Occipital lobe (tissue), 2 donors: Measurements from ENCODE around the gene LMO1. TPM values are rescaled to one million over a fixed set of nuclear protein-coding genes. Genes with fewer than 3 reads are reported as not detected.

Source experiments
- DNase-seq: peaks from one replicate; lab custom pipeline; 2025; lab: John Stamatoyannopoulos, UW
- total RNA-seq: library from RNA; depleted of rRNA; stranded (reverse); fragments of >200 nt; gene quantifications from one replicate; pipeline ENCODE4 v1.2.3, GENCODE V29; 2014

LMO1 gene
- total RNA-seq, 1 donor from 2014 or later = 1.9 TPM

DNA sequence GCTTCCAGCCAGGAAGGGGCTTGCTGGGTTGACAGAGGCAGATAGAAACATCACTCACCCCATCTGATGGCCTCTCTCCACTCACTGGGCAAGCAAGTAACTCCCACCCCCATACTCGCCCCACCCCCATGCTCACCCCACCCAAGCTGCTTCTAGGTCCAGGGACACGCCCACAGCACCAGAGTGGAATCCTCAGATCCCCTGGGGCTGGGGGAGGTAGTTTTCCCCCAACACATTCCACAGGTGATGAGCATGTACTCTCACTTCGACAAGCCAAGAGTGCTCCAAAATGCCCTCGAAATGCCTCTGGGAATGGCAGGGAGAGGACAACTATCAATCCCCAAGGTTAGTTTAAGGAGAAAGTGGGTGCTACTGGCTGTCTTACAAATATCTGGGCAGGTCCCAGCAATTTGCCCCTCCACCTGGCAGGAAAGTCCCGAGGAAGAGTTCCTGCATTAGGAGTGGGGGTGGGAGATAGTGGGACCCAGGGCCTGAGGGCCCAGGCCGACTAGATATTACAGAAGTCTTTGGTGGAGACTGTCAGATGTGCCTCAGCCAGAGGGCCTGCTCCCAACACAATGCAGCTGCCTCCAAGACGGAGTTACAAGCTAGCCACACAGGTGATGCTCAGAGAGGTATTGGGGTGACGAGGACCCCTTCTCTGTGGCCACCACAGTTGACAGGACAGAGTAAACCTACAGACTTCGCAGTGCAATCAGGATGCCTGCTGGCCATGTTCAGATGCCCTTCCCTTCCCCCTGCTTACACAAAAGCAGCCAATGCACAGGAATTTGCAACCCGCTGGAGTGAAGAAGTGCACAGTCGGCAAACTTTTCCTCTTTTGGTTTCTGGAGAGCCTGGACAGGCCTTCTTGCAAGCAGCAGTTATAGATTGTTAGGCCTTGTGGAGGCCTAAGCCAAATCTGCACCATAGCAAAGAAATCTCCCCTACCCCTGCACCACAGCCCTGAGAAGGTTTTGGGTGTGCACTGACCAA lies 2.9 kb upstream of the LMO1 start:
- no peak for DNase-seq

DNA sequence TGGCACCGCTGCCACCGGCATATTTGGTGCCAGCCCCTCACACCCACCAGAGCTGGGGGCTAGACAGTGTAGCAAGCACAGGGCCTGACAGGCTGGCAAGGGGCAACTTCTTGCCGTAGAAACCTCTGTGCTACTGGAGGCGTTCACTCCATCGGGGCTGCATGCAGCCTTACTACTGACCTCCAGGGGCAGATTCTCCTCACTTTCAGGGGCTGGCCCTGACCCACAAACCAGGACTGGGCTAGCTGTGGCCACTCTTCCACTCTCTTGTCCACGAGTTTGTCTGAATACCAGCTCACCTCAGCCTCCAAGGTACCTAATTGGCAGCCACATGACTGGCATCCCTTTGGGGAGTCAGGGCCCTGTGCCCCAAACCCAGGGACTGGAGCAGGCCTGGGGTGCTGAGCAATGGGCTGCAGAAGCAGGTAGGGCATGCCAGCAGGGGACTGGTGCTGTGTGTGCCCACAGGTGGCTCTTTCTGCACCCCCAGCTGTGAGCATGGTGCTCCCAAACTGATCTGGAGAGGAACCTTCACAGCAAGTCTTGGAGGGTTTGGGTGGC lies 2.1 kb upstream of the LMO1 start:
- no peak for DNase-seq

DNA sequence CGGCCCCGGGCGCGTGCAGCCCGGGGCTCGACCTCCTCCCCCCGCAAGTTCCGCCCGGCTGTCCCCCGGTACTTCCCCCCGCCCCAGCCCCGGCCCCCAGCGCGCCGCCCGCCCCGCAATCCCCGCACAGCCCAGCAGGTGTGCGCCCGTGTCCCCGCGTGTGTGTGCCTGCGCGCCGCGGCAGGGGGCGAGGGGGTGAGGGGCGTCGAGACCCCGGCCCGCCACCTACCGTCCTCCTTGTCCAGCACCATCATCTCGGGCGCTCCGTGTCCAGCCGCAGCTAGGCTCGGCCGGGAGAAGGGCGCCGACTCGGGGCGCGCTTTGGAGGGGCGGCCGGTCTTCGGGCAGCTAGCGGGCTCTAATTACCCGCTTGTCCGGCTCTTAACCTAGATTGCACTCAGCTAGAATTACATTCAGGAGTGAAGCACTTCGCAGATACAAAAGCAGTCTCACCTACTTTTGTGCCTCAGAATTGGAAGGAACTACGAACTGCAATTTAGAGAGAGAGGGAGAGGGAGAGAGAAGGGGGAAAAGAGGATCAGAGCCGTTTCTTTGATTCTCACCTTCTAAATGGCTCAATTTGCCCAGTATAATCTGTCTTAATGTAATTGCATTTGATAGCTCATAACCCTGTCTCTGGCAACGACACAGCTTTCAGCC lies 439 bp downstream of the LMO1 start:
- no peak for DNase-seq

DNA sequence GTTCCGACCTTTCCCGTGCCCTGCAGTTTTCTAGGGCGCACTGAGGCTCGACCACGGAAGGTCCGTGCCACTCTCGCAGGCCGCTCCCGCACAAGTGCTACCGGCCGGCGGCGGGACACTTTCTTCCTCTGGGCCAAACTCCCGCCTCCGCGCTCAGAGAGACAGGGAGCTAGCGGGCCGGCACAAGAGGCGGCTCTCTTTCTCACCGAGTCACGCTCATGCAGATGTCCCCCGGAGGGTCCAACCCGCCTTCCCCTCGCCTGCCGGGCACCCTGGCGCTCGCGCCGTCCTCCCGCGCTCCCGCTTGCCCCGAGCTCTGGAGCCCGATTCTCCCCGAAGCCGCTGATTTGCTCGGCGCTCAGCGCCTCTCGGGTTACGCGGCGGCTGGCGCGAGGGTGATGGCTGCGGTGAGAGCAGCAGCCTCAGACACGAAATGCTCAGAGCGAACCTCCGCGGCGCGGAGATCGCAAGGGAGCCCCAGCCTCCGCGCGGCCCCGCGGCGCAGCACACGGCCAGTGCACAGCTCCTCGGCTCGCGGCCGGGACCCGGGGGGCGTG lies 1.0 kb downstream of the LMO1 start:
- DNase-seq = no peak

DNA sequence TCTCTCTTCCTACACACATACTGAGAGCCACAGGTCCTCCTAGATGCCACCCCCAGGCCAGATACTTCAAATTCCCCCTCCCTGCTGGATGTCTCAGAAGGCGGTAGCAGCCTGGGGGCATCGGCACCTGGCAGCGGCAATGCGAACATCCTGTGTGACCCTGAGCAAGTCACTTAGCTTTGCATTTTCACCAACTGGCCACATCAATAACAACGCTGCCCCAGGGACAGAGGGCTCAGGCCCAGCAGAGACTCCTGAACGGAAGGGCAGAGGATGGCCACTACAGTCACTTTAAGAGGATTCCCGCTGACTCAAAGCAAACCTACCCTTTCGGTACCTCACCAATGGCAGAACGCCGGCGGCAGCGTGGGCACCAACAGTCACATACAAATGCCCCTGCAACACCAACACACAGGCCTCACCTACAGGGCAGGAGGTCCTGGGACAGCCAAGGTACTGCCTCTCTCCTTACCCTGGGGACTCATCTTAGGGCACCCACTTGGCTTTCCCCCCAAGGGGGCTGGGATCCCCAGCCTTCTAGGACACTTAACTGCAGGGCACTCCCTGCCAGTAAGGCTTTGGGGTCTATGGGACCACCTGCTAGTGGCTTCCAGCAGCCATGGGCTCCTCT lies 1.6 kb downstream of the LMO1 start:
- no peak for DNase-seq

DNA sequence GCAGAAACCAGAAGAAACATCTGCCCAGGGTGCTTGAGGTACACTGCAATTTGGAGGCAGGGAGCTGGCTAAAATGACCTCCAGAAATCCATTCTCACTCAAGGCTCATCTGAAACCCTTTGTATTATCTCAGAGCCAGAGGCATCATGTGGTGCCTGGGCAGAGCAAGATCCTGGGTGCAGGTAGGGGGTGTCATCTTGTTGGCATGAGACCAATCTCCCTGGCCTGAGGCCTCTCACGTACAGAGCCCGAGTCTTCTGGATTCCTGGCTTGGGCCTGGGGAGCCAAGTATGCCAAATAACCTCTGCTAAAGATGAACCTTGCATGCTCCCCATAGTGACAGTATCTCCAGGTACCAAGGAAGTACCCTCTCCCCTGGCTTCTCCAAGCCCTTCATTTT lies 2.4 kb downstream of the LMO1 start:
- DNase-seq = no peak

DNA sequence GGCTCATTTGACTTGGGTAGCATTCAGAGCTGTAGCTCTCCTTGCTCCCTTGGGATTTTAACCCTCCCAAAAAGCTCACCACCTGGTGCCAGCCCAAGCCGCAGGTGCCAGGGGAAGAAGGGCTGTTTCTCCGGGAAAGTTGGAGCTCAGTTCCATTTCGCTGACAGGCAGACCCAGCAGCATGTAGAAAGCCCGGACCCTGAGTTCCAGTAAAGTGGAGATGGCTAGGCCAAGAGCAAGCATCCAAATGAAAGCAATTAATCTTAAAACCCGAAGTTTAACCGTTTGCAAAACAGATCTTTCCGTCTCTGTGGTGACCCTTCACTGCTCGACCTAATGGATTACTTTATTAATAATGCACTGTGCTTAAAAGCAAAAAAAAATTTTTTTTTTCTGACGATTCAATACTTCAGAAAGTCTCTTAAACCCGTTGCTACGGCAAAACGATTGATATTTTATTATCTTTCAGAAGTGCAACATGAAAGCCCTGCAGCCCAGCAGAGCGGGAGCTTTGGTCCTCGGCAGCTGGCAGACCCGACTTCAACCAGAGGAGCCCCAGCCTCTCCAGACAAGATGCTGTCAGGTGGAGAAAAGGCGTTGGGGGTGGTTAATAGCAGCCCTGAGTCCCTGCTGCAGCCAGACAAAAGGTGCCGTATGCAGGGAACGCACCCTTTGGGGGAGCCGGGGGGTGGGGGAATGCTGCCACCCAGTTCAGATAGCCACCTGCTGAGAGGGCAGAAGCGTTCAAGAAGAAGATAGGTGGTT lies 3.3 kb downstream of the LMO1 start:
- DNase-seq = no peak

DNA sequence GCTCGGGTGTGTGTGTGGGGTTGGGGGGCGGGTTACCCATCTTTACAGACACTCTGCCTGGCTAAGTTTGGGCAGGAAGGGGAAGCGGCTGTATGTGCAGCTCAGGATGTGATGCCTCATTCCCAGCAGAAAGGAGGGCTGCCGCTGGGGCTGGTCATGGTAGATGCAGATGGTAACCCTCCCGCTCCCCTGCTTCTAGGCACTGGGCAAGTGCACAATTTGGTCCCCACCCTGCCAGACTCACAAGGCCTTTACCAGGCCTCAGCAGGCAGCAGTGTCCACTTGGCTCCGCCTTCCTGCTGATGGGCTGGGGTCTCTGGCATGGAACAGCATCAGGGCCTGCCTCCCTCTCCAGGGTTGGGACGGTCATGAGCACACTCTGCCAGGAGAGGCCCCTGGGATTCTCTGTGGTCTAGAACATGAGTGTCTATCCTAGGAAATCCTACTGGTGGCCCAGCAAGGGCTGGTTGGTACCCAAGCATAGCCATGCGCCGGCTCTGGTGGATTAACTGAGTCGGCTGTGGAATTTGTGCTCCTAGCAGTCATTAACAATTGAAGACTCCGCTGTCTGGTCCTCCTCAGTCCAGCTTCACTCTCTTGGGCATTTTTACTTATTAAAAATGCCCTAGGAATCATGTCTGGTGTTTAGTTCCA lies 4.2 kb downstream of the LMO1 start:
- DNase-seq = no peak

DNA sequence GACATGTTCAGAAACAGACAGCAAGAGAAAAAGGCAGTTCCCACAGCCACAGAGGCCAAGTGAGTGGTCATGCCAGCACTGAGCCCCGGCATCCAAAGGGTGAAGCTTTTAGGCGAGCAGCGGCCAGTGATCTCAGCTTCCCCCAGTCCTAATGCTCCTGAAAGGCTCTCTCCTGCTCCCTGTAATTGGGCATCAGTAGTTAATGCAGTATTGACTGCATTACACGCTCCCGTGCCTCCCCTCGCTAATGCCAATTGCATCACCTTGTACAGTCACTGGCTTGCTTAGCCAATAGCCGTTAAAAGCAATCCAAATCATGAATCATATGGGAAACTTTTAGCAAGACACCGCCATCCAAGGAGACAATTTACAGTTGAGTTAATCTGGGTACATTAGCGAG lies 4.9 kb downstream of the LMO1 start:
- no peak for DNase-seq

DNA sequence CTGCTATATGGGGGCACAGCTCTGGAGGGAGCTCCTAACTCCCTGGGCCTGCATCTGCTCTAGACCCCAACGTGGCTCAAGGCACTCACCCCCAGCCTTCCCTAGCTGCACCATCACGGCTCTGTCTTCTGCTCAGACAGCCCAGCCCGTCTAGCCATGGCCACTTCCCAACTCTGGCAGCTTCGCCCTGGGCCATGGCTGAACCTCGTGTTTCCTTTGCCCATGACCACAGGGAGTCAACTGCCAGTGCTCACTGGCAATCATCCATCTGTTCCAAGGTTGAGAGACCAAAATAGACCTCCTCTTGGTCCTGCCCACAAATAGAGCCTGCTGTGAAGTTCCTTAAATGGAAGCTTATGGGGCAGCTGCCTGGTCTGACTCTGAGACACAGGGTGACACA lies 5.4 kb downstream of the LMO1 start:
- no peak for DNase-seq

DNA sequence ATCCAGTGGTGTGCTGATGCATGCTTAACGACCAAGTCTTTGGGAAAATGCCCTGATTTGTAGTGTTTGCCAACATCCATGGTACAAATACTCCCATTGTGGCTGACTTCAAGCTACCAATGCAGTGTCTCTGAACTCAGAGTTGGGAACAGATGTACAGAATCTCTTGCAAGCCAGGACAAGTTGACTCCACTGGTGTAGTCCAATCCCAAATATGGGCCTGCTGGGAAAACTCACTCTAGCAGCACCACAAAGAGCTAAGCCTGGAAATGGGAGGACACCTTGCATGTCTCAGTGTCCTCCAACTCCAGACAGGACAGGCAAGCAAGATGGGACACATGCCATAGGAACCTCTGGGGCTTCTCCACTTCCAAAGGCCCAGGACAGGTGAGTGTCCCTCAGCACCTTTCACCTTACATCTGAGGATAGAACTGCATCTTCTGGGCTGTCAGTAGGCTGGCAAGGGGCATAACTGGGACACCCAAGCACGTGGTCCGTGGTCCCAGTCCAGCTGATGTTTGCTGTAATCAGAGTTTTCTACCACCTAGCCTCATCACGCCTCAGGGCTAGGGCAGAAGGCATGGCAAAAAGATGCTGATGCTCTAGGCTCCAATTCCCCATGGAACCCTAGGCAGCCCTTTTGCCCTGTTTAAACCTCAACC lies 6.5 kb downstream of the LMO1 start:
- no peak for DNase-seq

DNA sequence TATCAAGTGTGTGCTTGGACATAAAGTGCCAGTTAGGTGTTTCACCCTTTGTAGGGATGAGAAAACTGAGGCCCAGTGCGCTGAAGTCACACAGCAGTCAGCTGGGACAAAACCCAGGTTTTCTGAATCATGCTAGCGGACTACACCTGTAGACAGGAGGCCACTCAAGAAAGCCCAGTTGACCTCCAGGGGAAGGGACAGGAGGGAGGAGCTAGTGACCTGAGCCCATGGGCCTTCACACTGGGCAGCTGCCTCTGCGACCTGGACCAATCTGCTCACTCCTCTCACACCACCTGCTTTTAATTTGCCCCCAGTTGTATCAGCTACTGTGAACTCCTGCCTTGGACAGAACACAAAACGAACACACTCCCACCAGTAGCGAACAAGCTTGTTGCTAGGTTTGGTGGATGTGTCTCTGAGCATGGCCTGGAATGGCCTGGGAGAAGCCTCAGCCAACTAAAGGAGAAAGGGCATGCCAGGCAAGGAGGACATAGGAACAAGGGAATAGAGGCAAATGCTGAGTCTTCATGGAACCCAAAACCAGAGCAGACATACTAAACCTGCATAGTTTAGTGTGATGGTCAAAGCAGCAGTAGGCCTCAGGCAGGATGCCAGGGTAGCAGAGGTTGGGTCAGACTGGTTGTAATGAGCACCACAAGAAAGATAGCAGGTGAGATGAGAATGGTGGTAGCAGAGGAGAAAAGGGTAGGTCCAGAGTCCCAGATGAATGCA lies 7.2 kb downstream of the LMO1 start:
- DNase-seq = no peak

DNA sequence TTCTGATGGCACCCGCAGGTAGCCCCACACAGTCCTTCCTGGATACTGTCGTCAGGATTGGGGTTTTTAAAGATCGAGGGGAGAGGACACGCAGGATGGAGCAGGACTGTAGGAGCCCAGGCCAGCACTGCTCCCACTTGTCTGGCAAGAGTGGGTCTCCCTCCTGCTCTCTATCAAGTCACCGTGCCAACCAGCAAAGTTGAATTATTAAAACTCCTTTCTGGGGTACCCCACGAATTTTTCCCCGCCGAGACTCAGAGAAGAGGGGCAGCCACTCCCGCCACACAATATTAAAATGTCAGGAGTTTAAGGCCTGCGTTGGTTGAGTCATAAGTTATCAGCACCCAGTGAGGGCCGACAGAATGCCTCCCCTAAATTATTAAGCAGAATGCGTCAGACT lies 10.1 kb downstream of the LMO1 start:
- no peak for DNase-seq

DNA sequence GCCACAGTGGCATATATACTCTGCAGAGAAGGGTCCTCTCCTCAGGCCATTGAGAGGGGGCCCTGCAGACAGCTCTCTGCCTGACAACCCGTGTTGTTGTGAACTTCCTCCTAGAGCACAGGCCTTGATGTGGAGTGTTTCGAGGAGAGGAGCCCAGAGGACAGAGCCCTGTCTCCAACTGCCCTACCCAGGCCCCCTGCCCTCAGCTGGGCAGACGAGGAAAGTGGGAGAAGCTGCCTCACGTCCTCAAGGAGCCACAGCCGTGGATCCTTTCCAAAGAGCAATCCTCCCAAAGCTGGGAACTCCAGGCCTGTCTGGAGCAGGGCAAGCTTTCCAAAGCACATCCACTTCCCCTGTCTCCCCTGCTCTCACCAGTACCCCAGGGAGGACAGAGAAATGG lies 10.7 kb downstream of the LMO1 start:
- no peak for DNase-seq

DNA sequence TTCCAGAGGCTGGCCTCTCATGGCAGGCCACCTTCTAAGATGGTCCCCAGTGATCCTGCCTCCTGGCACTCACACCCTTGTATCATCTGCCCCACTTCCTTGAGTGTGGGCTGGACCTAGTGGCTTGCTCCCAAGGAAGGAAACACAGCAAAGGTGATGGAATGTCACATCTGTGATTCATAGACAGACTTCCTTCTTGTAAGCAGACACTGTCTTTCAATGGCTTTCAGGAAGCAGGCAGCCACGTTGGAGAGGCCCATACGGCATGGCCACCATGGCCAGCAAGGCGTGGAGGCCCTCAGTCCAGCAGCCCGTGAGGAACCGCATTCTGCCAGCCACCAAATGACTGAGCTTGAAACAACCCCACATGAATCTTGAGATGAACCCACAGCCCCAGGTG lies 11.3 kb downstream of the LMO1 start:
- DNase-seq = no peak

DNA sequence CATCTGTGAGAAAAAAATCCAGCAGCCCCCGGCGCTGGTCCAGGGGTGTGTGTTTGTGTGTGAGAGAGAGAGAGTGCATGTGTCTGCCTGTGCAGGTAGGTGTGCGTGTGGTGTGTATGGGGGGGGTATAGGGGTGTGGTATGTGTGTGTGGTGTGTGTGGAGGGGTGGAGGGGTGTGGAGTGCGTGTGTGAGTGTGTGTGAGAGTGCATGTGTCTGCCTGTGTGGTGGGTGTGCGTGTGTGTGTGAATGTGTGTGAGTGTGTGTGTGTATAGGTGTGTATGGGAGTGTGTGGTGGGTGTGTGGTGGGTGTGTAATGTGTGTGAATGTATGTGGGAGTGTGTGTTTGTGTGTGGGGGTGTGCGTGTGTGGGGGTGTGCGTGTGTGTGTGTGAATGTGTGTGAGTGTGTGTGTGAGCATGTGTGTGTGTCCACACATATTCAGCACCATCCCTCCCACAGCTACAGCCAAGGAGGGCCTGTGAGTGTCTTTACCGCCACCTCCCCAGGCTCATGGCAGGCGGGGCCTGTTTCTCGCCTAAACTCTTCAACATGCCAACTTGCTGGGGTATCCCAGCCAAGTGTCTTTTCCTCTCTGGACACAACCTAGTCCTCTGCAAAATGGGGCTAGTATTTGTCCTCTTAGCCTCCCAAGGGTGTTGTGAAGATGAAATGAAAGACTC lies 11.9 kb downstream of the LMO1 start:
- DNase-seq = no peak

DNA sequence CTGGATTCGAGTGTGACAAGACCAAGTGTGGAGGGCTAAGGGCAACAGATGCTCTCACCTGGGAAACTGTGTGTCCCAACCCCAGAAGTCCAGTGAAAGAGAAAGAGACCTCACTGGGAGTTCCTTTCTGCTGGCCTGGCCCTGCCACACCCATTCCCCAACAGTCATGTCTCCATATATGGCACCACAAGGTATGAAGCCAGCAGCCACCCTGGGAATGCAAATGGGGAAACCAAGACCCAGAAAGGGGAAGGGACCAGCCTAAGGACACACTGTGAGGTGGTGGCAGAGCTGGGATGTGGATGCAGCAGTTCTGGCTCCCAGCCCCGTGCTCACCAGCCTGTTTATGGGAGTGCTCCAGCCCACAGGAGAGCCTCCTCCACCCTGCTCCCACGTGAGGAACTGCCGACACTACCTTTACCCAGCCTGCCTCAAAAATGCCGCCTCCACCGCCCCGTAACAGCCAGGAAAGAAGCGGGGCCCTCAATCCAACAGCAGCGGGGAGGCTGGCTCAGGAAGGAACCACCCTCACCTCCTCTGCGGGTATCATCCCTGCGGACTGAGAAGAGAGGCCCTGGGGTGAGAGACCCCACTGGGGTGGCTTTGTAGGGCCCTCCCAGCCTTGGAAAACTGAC lies 12.6 kb downstream of the LMO1 start:
- DNase-seq = no peak

DNA sequence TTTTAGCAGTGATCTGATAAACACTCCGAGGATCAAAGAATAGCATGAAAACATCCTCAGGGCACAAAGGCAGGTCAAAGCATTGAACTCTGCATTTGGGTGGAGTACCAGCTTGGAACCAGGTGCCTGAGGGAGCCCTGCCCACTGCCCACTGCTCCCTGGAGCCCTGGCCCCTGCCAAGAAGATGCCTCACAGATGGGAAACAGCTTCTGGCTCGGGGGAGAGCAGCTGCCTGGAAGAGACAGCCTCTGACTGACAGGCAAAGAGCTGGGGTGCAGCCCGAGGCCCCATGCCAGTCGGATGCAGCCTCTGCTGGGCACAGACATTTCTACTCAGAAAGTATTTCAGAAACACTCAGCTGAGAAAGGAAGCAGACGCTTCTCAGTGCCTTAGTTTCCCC lies 13.2 kb downstream of the LMO1 start:
- no peak for DNase-seq
